IMR-90 (cell line): ENCODE data around the gene TRPC4AP. TPM values are rescaled to one million over a fixed set of nuclear protein-coding genes. Genes with fewer than 3 reads are reported as not detected.

Experiments
- ATAC-seq: fragments of 200-7000 bp; cut with Tn5 transposase; 2 replicates; pipeline ENCODE4 v1.9.1; 2020; ENCODE audit warnings: low read depth, mild to moderate bottlenecking, moderate library complexity
- BruUV-seq: library from RNA; stranded (reverse); fragments of 400-500 nt; replicated peaks from 2 replicates; lab custom pipeline; 2021; lab: Mats Ljungman, UMichigan
- CTCF ChIA-PET: fragments of 300-600 bp; formaldehyde crosslinking; extraction: SDS; loops from one replicate; lab custom pipeline; 2021; ENCODE audit warnings: antibody characterized with exemption; lab: Yijun Ruan, JAX
- POLR2A ChIA-PET: fragments of 300-600 bp; sonication (Branson Sonifier 250); formaldehyde crosslinking; loops from one replicate; lab custom pipeline; 2022; ENCODE audit warnings: antibody characterized with exemption; ENCODE audit not compliant: unreplicated experiment; lab: Charles Lee
- DNase-seq: peaks from one replicate; pipeline ENCODE4 v3.0.0; 2013
- H2AFZ ChIP-seq: replicated peaks from 2 replicates; pipeline ENCODE3; 2013; ENCODE audit warnings: low read length, mild to moderate bottlenecking; ENCODE audit not compliant: poor library complexity
- H2AK5ac ChIP-seq: 2 replicates; pipeline ENCODE4 v1.6.1; 2013; ENCODE audit warnings: low read depth, low read length, inconsistent platforms
- H2AK9ac ChIP-seq: replicated peaks from 2 replicates; pipeline ENCODE3; 2013; ENCODE audit warnings: mild to moderate bottlenecking, low read depth, low read length, moderate library complexity; ENCODE audit not compliant: poor library complexity
- H2BK120ac ChIP-seq: 2 replicates; pipeline ENCODE4 v1.6.1; 2013; ENCODE audit warnings: low read depth, low read length, inconsistent platforms
- H2BK15ac ChIP-seq: 3 replicates; pipeline ENCODE4 v1.6.1; 2013; ENCODE audit warnings: low read depth, low read length, inconsistent platforms
- H2BK20ac ChIP-seq: 2 replicates; pipeline ENCODE4 v1.6.1; 2013; ENCODE audit warnings: low read depth, mild to moderate bottlenecking, inconsistent platforms, low read length, moderate library complexity
- H2BK5ac ChIP-seq: 2 replicates; pipeline ENCODE4 v1.6.1; 2013; ENCODE audit warnings: mild to moderate bottlenecking, low read depth, low read length, inconsistent platforms; ENCODE audit not compliant: poor library complexity, severe bottlenecking
- H3K14ac ChIP-seq: replicated peaks from 2 replicates; pipeline ENCODE4 v1.6.1; 2013; ENCODE audit warnings: low read depth, low read length, inconsistent platforms
- H3K18ac ChIP-seq: 2 replicates; pipeline ENCODE4 v1.6.1; 2013; ENCODE audit warnings: low read depth, low read length, control low read depth
- H3K23ac ChIP-seq: 2 replicates; pipeline ENCODE4 v1.6.1; 2013; ENCODE audit warnings: low read depth, low read length, inconsistent platforms
- H3K27ac ChIP-seq: 2 replicates; pipeline ENCODE4 v1.5.1; 2013; ENCODE audit warnings: mild to moderate bottlenecking, control low read depth, low read length; ENCODE audit not compliant: insufficient read depth
- H3K27me3 ChIP-seq: 2 replicates; pipeline ENCODE4 v1.6.1; 2013; ENCODE audit warnings: low read length; ENCODE audit not compliant: control insufficient read depth, insufficient read depth
- H3K36me3 ChIP-seq: 2 replicates; pipeline ENCODE4 v1.6.1; 2013; ENCODE audit warnings: low read length, mixed read lengths; ENCODE audit not compliant: control insufficient read depth, insufficient read depth
- H3K4ac ChIP-seq: 2 replicates; pipeline ENCODE4 v1.6.1; 2013; ENCODE audit warnings: low read depth, low read length, inconsistent platforms
- H3K4me1 ChIP-seq: 2 replicates; pipeline ENCODE4 v1.6.1; 2013; ENCODE audit warnings: low read length, mixed read lengths; ENCODE audit not compliant: control insufficient read depth, insufficient read depth
- H3K4me2 ChIP-seq: 2 replicates; pipeline ENCODE4 v1.6.1; 2013; ENCODE audit warnings: low read depth, mild to moderate bottlenecking, control low read depth, low read length, moderate library complexity
- H3K4me3 ChIP-seq: 2 replicates; pipeline ENCODE4 v1.5.1; 2013; ENCODE audit warnings: low read depth, mild to moderate bottlenecking, control low read depth, low read length, moderate library complexity; ENCODE audit not compliant: insufficient read depth
- H3K56ac ChIP-seq: 2 replicates; pipeline ENCODE4 v1.6.1; 2013; ENCODE audit warnings: low read length, inconsistent platforms; ENCODE audit not compliant: insufficient read depth; ENCODE audit errors: extremely low read depth
- H3K79me1 ChIP-seq, 2 experiments: 2 replicates each; pipeline ENCODE4 v1.6.1; 2013; ENCODE audit warnings: low read length in 2 of 2, inconsistent platforms in 1 of 2, low read depth in 1 of 2
- H3K9ac ChIP-seq: 2 replicates; pipeline ENCODE4 v1.6.1; 2013; ENCODE audit warnings: low read depth, low read length, control low read depth
- H3K9me1 ChIP-seq: 2 replicates; pipeline ENCODE4 v1.6.1; 2013; ENCODE audit warnings: low read length, inconsistent platforms; ENCODE audit not compliant: insufficient read depth
- H3K9me3 ChIP-seq: 2 replicates; pipeline ENCODE4 v1.6.1; 2013; ENCODE audit warnings: low read length; ENCODE audit not compliant: control insufficient read depth, insufficient read depth
- H4K20me1 ChIP-seq: 2 replicates; pipeline ENCODE4 v1.6.1; 2013; ENCODE audit warnings: low read length, inconsistent platforms; ENCODE audit not compliant: insufficient read depth
- H4K5ac ChIP-seq: 2 replicates; pipeline ENCODE4 v1.6.1; 2013; ENCODE audit warnings: mild to moderate bottlenecking, low read depth, low read length, control low read depth
- H4K8ac ChIP-seq, 2 experiments: 2 replicates each; pipeline ENCODE4 v1.6.1; 2013; ENCODE audit warnings: low read depth in 2 of 2, low read length in 2 of 2, control low read depth in 1 of 2, inconsistent platforms in 1 of 2
- H4K91ac ChIP-seq: 2 replicates; pipeline ENCODE4 v1.6.1; 2013; ENCODE audit warnings: low read depth, low read length, inconsistent platforms; ENCODE audit not compliant: insufficient read depth
- BHLHE40 ChIP-seq: fragments of 150-350 bp; IDR thresholded peaks from 2 replicates; pipeline ENCODE4 v1.6.1; 2016; ENCODE audit warnings: mild to moderate bottlenecking, low read depth, low read length
- CEBPB ChIP-seq: IDR thresholded peaks from 2 replicates; pipeline ENCODE4 v1.6.1; 2012; ENCODE audit warnings: low read depth, low read length, improper control_type of control experiment
- CHD1 ChIP-seq: IDR thresholded peaks from 2 replicates; pipeline ENCODE4 v1.6.1; 2012; ENCODE audit warnings: low read depth, low read length, improper control_type of control experiment
- FOS ChIP-seq: fragments of 150-350 bp; IDR thresholded peaks from 2 replicates; pipeline ENCODE4 v1.6.1; 2016; ENCODE audit warnings: low read depth, low read length
- MAFK ChIP-seq: IDR thresholded peaks from 2 replicates; pipeline ENCODE4 v1.6.1; 2012; ENCODE audit warnings: low read depth, low read length, improper control_type of control experiment
- MAZ ChIP-seq: IDR thresholded peaks from 2 replicates; pipeline ENCODE4 v1.6.1; 2012; ENCODE audit warnings: low read depth, mild to moderate bottlenecking, low read length, improper control_type of control experiment, moderate library complexity, borderline replicate concordance
- MXI1 ChIP-seq: IDR thresholded peaks from 2 replicates; pipeline ENCODE4 v1.6.1; 2012; ENCODE audit warnings: low read depth, mild to moderate bottlenecking, low read length, moderate library complexity, borderline replicate concordance
- NFE2L2 ChIP-seq: fragments of 150-350 bp; IDR thresholded peaks from 2 replicates; pipeline ENCODE4 v1.6.1; 2016; ENCODE audit warnings: low read depth, mild to moderate bottlenecking, low read length
- POLR2A ChIP-seq: IDR thresholded peaks from 2 replicates; pipeline ENCODE4 v1.6.1; 2012; ENCODE audit warnings: mild to moderate bottlenecking, low read depth, low read length
- RCOR1 ChIP-seq: IDR thresholded peaks from 2 replicates; pipeline ENCODE4 v1.6.1; 2012; ENCODE audit warnings: mild to moderate bottlenecking, low read length, improper control_type of control experiment; ENCODE audit not compliant: insufficient replicate concordance
- RFX5 ChIP-seq: IDR thresholded peaks from 2 replicates; pipeline ENCODE4 v1.8.0; 2012; ENCODE audit warnings: low read depth, mild to moderate bottlenecking, low read length, moderate library complexity
- SMC3 ChIP-seq: fragments of 150-350 bp; IDR thresholded peaks from 2 replicates; pipeline ENCODE4 v1.6.1; 2016; ENCODE audit warnings: low read depth, mild to moderate bottlenecking, antibody characterized with exemption, low read length, moderate library complexity
- WGBS, 2 experiments: methylation state at CpG; one replicate each; pipeline versions ENCODE4 v1.1.5 to v1.1.7; 2013; ENCODE audit warnings: missing lambda C conversion rate in 2 of 2; ENCODE audit not compliant: insufficient read length in 1 of 2; ENCODE audit errors: extremely low coverage in 2 of 2; 5-methylcytosine and 5-hydroxymethylcytosine counted together
- dilution Hi-C: fragments of 300-500 bp; cut with HindIII; formaldehyde crosslinking; loops from one replicate; pipeline ENCODE4 v1.14.3; 2018; ENCODE audit warnings: low sequenced_read_pairs; ENCODE audit not compliant: unreplicated experiment
- in situ Hi-C: fragments of 300-500 bp; cut with MboI; formaldehyde crosslinking; loops from 3 replicates; pipeline ENCODE4 v1.14.3; 2019; ENCODE audit warnings: low sequenced_read_pairs, inconsistent platforms, mixed read lengths
- intact Hi-C: fragments of 100-400 bp; cut with micrococcal nuclease; formaldehyde crosslinking; loops from 2 replicates; pipeline ENCODE4 v1.10.0; 2022
- polyA plus RNA-seq, 3 experiments: library from polyadenylated mRNA; depleted of rRNA; stranded (reverse); fragments of >200 nt; gene quantifications; 2 replicates each; pipeline ENCODE4 v1.2.3, GENCODE V29; 2012; ENCODE audit warnings: low replicate concordance in 1 of 3
- total RNA-seq: library from RNA; depleted of rRNA; stranded (reverse); fragments of >200 nt; gene quantifications from 2 replicates; pipeline ENCODE4 v1.2.3, GENCODE V29; 2012
- TF ChIP-seq, protein P1 (sequence below): fragments of 150-350 bp; IDR thresholded peaks from 2 replicates; pipeline ENCODE4 v1.6.1; 2017; ENCODE audit warnings: mild to moderate bottlenecking, antibody characterized with exemption, low read length, low read depth
- TF ChIP-seq, protein P2 (sequence below): fragments of 150-350 bp; IDR thresholded peaks from 2 replicates; pipeline ENCODE4 v1.6.1; 2016; ENCODE audit warnings: low read depth, mild to moderate bottlenecking, low read length, moderate library complexity, borderline replicate concordance
- TF ChIP-seq, protein P3 (sequence below): conservative IDR thresholded peaks from 2 replicates; pipeline ENCODE4 v1.5.1; 2012; ENCODE audit warnings: mild to moderate bottlenecking, low read depth, low read length, improper control_type of control experiment

The TRPC4AP gene
- total and polyA plus RNA-seq, 2 of the 4 experiments (the other 2 are of a cell fraction) = 41.0 to 81.0 TPM

DNA sequence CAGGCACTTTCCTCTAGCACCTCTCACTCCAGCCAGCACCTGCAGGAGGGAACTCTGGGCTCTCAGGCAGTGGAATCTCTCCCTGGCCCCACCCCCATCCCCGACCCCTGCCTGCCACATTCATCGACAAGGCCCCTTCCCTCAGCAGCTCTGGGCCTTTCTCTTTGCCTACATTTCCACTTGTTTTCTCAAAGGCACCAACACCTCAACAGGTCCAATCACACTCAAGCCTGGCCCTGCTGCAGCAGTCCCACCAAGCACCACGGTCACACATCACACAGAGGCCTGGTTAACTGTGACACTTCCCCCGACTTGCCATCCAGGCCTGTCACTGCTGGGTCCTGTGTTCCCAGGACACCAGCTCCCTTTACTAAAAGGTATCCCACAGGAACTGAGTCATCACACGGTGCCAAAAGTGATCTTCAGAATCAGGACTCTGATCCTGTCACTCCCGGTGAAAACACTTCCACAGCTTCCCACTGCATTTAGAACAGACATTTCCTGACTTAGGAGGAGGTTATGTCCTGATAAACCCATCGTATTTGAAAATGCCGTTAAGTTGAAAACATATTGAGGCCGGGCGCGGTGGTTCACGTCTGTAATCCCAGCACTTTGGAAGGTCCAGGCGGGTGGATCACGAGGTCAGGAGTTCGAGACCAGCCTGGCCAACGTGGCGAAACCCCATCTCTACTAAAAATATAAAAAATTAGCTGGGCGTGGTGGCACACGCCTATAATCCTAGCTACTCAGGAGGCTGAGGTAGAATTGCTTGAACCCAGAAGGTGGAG lies 82.0 kb downstream of the TRPC4AP start:
- no peak overlapping the region for H3K4me2 ChIP-seq
- no peak overlapping the region for H3K23ac ChIP-seq
- no peak for DNase-seq
- no peaks in the 10 kb centered on the region for H3K27me3 ChIP-seq
- H2AFZ ChIP-seq = no peak overlapping the region
- no peak overlapping the region for H3K27ac ChIP-seq
- no peak overlapping the region for H2BK5ac ChIP-seq
- H3K4me3 ChIP-seq = no peak overlapping the region
- ChIA-PET CTCF (no interaction called here), POLR2A (no interaction called here)
- WGBS, 2 experiments = 85% methylated on average over 10 of the region's 19 CpGs; no CpG with 5 or more reads in 1 of the 2 experiments
- H2BK120ac ChIP-seq = no peak overlapping the region
- ATAC-seq = no peak
- no TSS peak for BruUV-seq
- no peak overlapping the region for H4K91ac ChIP-seq
- peaks cover 1% of the 10 kb centered on the region; the same call in 1 of the 2 replicates for H3K4me1 ChIP-seq
- H3K18ac ChIP-seq = no peak overlapping the region
- peaks cover 81% of the 10 kb centered on the region for H3K36me3 ChIP-seq
- H2BK15ac ChIP-seq = no peak overlapping the region
- intact Hi-C loops = no loop called here
- H3K14ac ChIP-seq = no peak overlapping the region
- H3K9ac ChIP-seq = no peak overlapping the region
- no peaks in the 10 kb centered on the region for H3K9me3 ChIP-seq
- H4K8ac ChIP-seq = no peak overlapping the region
- H3K56ac ChIP-seq = no peak overlapping the region
- dilution Hi-C loops = no loop called here
- peaks cover 13% of the 10 kb centered on the region for H4K20me1 ChIP-seq
- no peak overlapping the region for H4K5ac ChIP-seq
- no peak overlapping the region for H2BK20ac ChIP-seq
- no peak overlapping the region for H2AK5ac ChIP-seq
- H3K4ac ChIP-seq = no peak overlapping the region
- in situ Hi-C loops = no loop called here
- H3K9me1 ChIP-seq = peaks cover 10% of the 10 kb centered on the region; the same call in 1 of the 2 replicates
- H2AK9ac ChIP-seq = no peak overlapping the region
- peaks cover 10 to 48% of the 10 kb centered on the region in 2 experiments for H3K79me1 ChIP-seq
- no peak for TF ChIP-seq BHLHE40
- no peak for TF ChIP-seq CEBPB
- TF ChIP-seq SMC3 = no peak
- TF ChIP-seq FOS = no peak
- TF ChIP-seq, protein P1, sequence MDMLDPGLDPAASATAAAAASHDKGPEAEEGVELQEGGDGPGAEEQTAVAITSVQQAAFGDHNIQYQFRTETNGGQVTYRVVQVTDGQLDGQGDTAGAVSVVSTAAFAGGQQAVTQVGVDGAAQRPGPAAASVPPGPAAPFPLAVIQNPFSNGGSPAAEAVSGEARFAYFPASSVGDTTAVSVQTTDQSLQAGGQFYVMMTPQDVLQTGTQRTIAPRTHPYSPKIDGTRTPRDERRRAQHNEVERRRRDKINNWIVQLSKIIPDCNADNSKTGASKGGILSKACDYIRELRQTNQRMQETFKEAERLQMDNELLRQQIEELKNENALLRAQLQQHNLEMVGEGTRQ = no peak
- TF ChIP-seq, protein P2, sequence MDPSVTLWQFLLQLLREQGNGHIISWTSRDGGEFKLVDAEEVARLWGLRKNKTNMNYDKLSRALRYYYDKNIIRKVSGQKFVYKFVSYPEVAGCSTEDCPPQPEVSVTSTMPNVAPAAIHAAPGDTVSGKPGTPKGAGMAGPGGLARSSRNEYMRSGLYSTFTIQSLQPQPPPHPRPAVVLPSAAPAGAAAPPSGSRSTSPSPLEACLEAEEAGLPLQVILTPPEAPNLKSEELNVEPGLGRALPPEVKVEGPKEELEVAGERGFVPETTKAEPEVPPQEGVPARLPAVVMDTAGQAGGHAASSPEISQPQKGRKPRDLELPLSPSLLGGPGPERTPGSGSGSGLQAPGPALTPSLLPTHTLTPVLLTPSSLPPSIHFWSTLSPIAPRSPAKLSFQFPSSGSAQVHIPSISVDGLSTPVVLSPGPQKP = no peak
- no peak for TF ChIP-seq CHD1
- TF ChIP-seq MAZ = no peak
- TF ChIP-seq RFX5 = no peak
- TF ChIP-seq NFE2L2 = no peak
- TF ChIP-seq, protein P3, sequence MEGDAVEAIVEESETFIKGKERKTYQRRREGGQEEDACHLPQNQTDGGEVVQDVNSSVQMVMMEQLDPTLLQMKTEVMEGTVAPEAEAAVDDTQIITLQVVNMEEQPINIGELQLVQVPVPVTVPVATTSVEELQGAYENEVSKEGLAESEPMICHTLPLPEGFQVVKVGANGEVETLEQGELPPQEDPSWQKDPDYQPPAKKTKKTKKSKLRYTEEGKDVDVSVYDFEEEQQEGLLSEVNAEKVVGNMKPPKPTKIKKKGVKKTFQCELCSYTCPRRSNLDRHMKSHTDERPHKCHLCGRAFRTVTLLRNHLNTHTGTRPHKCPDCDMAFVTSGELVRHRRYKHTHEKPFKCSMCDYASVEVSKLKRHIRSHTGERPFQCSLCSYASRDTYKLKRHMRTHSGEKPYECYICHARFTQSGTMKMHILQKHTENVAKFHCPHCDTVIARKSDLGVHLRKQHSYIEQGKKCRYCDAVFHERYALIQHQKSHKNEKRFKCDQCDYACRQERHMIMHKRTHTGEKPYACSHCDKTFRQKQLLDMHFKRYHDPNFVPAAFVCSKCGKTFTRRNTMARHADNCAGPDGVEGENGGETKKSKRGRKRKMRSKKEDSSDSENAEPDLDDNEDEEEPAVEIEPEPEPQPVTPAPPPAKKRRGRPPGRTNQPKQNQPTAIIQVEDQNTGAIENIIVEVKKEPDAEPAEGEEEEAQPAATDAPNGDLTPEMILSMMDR = no peak
- no peak for TF ChIP-seq POLR2A
- no peak for TF ChIP-seq RCOR1
- TF ChIP-seq MAFK = no peak
- no peak for TF ChIP-seq MXI1
